NCI-H1105 (cell line): ENCODE results near the gene FHIT.
"Not testable (repeated sequence)": the region's sequence is repeated elsewhere in the genome, so short reads cannot be mapped to it uniquely, and the experiment has no call there.

Source experiments
- DNase-seq: peaks from one replicate; lab custom pipeline; 2025; lab: John Stamatoyannopoulos, UW

Gene FHIT

GRCh38 chr3:61226166-61226686, 25.0 kb downstream of the FHIT start:
- no peak for DNase-seq

GRCh38 chr3:61224823-61225222, 26.4 kb downstream of the FHIT start:
- DNase-seq: no peak

GRCh38 chr3:61223451-61223850, 27.8 kb downstream of the FHIT start:
- DNase-seq: no peak

- DNase-seq: no peak
Measured at GRCh38 chr3:61222467-61222866, 28.8 kb downstream of the FHIT start.

GRCh38 chr3:61221759-61222362, 29.4 kb downstream of the FHIT start:
- no peak for DNase-seq

GRCh38 chr3:61218504-61218903, 32.7 kb downstream of the FHIT start:
- DNase-seq: no peak

- DNase-seq: not testable (repeated sequence)
Measured at GRCh38 chr3:61216171-61216570, 35.1 kb downstream of the FHIT start.

GRCh38 chr3:61202086-61202485, 49.2 kb downstream of the FHIT start:
- DNase-seq: no peak

- no peak for DNase-seq
Measured at GRCh38 chr3:61201071-61201470, 50.2 kb downstream of the FHIT start.

GRCh38 chr3:61200270-61200669, 51.0 kb downstream of the FHIT start:
- no peak for DNase-seq

- no peak for DNase-seq
Measured at GRCh38 chr3:61199843-61200242, 51.4 kb downstream of the FHIT start.

- no peak for DNase-seq
Measured at GRCh38 chr3:61194892-61195538, 56.2 kb downstream of the FHIT start.

GRCh38 chr3:61192222-61192621, 59.0 kb downstream of the FHIT start:
- no peak for DNase-seq

- DNase-seq: not testable (repeated sequence)
Measured at GRCh38 chr3:61190205-61190604, 61.0 kb downstream of the FHIT start.

- DNase-seq: no peak
Measured at GRCh38 chr3:61186030-61186429, 65.2 kb downstream of the FHIT start.

GRCh38 chr3:61184956-61185355, 66.3 kb downstream of the FHIT start:
- DNase-seq: no peak

- DNase-seq: no peak
Measured at GRCh38 chr3:61182662-61183061, 68.6 kb downstream of the FHIT start.

GRCh38 chr3:61181874-61182273, 69.4 kb downstream of the FHIT start:
- DNase-seq: no peak

- no peak for DNase-seq
Measured at GRCh38 chr3:61180206-61180605, 71.0 kb downstream of the FHIT start.

- DNase-seq: no peak
Measured at GRCh38 chr3:61178167-61178566, 73.1 kb downstream of the FHIT start.

- no peak for DNase-seq
Measured at GRCh38 chr3:61177450-61177849, 73.8 kb downstream of the FHIT start.

GRCh38 chr3:61173676-61174075, 77.6 kb downstream of the FHIT start:
- no peak for DNase-seq

- DNase-seq: no peak
Measured at GRCh38 chr3:61172684-61173083, 78.6 kb downstream of the FHIT start.

- no peak for DNase-seq
Measured at GRCh38 chr3:61172203-61172602, 79.0 kb downstream of the FHIT start.
